Right lobe of liver (tissue), 4 donors: ENCODE measurements around the gene TSPAN32.
"Not testable (repeated sequence)": the region's sequence is repeated elsewhere in the genome, so short reads cannot be mapped to it uniquely, and the experiment has no call there.

ENCODE experiments used
- POLR2A ChIP-seq: fragments of 450-650 bp; IDR thresholded peaks from one replicate; pipeline ENCODE4 v1.6.1; 2017; ENCODE audit warnings: antibody characterized with exemption, mild to moderate bottlenecking
- TF ChIP-seq, protein P1 (sequence below), 4 donors: fragments of 200-600 bp in 3 of 4; fragments of 450-650 bp in 1 of 4; IDR thresholded peaks; one replicate each; pipeline versions ENCODE4 v1.5.1 to v1.8.0; 2016 to 2022; ENCODE audit warnings: antibody characterized with exemption in 4 of 4, mild to moderate bottlenecking in 2 of 4
- donor health status: DM: no; HTN: no; CAD: no.
- donor health status: DM: no; HTN: no; CAD: no.
- donor health status: DM: no; HTN: yes; CAD: no.

DNA sequence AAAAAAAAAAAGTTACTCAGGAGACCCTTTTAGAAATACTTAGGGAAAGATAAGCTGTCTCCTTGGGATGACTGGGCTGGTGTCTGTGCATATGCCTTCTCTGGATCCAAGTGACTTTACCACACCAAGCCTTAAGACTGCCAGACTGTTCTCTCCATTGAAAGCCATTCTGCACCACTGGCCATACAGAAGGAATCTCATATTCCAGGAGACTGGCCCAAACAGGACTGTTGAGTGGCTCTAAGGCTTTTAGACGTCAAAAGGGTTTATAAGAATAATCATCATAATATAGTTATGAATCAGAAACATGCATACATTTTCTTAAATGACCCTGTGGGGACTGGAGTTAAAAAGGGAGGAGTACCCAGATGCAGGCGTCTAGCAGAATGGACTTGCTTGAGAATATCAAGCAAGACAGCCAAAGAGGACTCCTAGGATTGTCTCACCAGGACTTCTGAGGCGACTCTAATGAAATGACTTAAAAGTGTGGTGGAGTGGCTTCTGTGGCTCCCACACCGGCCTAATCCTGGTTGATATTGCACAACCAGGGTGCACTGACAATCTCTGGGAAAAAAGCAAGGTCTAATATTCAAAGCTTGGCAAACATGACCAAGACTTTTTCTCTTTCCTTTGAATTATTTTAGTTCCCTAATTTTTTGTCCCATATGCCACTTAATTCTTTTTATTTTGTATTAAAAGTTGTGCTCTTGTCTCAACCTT, 31.8 kb downstream of the TSPAN32 start:
- TF ChIP-seq, protein P1, sequence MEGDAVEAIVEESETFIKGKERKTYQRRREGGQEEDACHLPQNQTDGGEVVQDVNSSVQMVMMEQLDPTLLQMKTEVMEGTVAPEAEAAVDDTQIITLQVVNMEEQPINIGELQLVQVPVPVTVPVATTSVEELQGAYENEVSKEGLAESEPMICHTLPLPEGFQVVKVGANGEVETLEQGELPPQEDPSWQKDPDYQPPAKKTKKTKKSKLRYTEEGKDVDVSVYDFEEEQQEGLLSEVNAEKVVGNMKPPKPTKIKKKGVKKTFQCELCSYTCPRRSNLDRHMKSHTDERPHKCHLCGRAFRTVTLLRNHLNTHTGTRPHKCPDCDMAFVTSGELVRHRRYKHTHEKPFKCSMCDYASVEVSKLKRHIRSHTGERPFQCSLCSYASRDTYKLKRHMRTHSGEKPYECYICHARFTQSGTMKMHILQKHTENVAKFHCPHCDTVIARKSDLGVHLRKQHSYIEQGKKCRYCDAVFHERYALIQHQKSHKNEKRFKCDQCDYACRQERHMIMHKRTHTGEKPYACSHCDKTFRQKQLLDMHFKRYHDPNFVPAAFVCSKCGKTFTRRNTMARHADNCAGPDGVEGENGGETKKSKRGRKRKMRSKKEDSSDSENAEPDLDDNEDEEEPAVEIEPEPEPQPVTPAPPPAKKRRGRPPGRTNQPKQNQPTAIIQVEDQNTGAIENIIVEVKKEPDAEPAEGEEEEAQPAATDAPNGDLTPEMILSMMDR (IDR thresholded peaks at IDR 0.05) = not testable (repeated sequence)
- not testable (repeated sequence) for TF ChIP-seq POLR2A
